GM21576 (cell line): ENCODE measurements around the gene BMERB1.
"Not testable (repeated sequence)": the region's sequence is repeated elsewhere in the genome, so short reads cannot be mapped to it uniquely, and the experiment has no call there.

Source experiments
- ATAC-seq: cut with Tn5 transposase; IDR thresholded peaks from one replicate; pipeline ENCODE4 v1.9.1; 2021; ENCODE audit warnings: mild to moderate bottlenecking, moderate library complexity; ENCODE audit not compliant: unreplicated experiment

BMERB1 gene

GRCh38 chr16:15434425-15435215 lies at the start of gene BMERB1:
TSS of gene BMERB1 (plus strand) at chr16:15434588. CDS start at chr16:15434654, 66 bp downstream.
- no peak for ATAC-seq

- ATAC-seq: not testable (repeated sequence)
These were observed 46.3 kb upstream of the BMERB1 start for GRCh38 chr16:15388060-15388459.

GRCh38 chr16:15389916-15390315 lies 44.5 kb upstream of the BMERB1 start:
- ATAC-seq: not testable (repeated sequence)

- ATAC-seq: not testable (repeated sequence)
These were observed 41.4 kb upstream of the BMERB1 start for GRCh38 chr16:15393025-15393424.

GRCh38 chr16:15395631-15396508 lies 38.5 kb upstream of the BMERB1 start, which contains the start of gene MPV17L:
TSS of gene MPV17L (plus strand) at chr16:15395754. CDS start at chr16:15395898, 144 bp downstream.
- ATAC-seq: not testable (repeated sequence)

GRCh38 chr16:15396509-15396829 lies 37.9 kb upstream of the BMERB1 start:
- not testable (repeated sequence) for ATAC-seq

GRCh38 chr16:15396948-15397594 lies 37.3 kb upstream of the BMERB1 start:
- ATAC-seq: no peak

GRCh38 chr16:15398618-15399316 lies 35.6 kb upstream of the BMERB1 start:
- ATAC-seq: no peak

- ATAC-seq: no peak
These were observed 35.1 kb upstream of the BMERB1 start for GRCh38 chr16:15399317-15399716.

- not testable (repeated sequence) for ATAC-seq
These were observed 34.1 kb upstream of the BMERB1 start for GRCh38 chr16:15400314-15400713.

- ATAC-seq: no peak
These were observed 32.4 kb upstream of the BMERB1 start for GRCh38 chr16:15401972-15402371.

GRCh38 chr16:15403392-15403995 lies 30.9 kb upstream of the BMERB1 start:
- ATAC-seq: no peak

GRCh38 chr16:15404091-15404490 lies 30.3 kb upstream of the BMERB1 start:
- ATAC-seq: not testable (repeated sequence)

- ATAC-seq: no peak
These were observed 29.6 kb upstream of the BMERB1 start for GRCh38 chr16:15404792-15405191.

GRCh38 chr16:15407756-15408155 lies 26.6 kb upstream of the BMERB1 start:
- ATAC-seq: not testable (repeated sequence)

- ATAC-seq: not testable (repeated sequence)
These were observed 24.9 kb upstream of the BMERB1 start for GRCh38 chr16:15409476-15409875.

GRCh38 chr16:15415511-15415985 lies 18.8 kb upstream of the BMERB1 start:
- no peak for ATAC-seq

- ATAC-seq: no peak
These were observed 17.2 kb upstream of the BMERB1 start for GRCh38 chr16:15417197-15417596.

- no peak for ATAC-seq
These were observed 16.2 kb upstream of the BMERB1 start for GRCh38 chr16:15418206-15418605.

GRCh38 chr16:15421696-15422095 lies 12.7 kb upstream of the BMERB1 start:
- ATAC-seq: not testable (repeated sequence)
